OCI-LY7 (cell line): ENCODE results near the gene RNF207.

Experiments
- CTCF ChIP-seq: fragments of 200-600 bp; sonication (generic); conservative IDR thresholded peaks from 2 replicates; pipeline ENCODE4 v1.5.1; 2014; ENCODE audit warnings: mild to moderate bottlenecking, antibody characterized with exemption, low read length, moderate library complexity, mixed read lengths
- EZH2phosphoT487 ChIP-seq: fragments of 200-600 bp; sonication (generic); IDR thresholded peaks from 2 replicates; pipeline ENCODE4 v1.6.1; 2018; ENCODE audit warnings: low read depth, borderline replicate concordance, mild to moderate bottlenecking, mixed run types, antibody characterized with exemption, low read length, moderate library complexity, mixed read lengths

- TF ChIP-seq CTCF (no peak), EZH2phosphoT487 (no peak)
Measured at GRCh38 chr1:6158181-6158580, 47.7 kb upstream of the RNF207 start.
